Measurements from ENCODE around the gene GRID2. TPM values are rescaled to one million over a fixed set of nuclear protein-coding genes. Genes with fewer than 3 reads are reported as not detected.

Gene GRID2
- total RNA-seq, 1 experiment from 2014 or later = not detected

GRCh38 chr4:92307866-92308265 lies 4.1 kb downstream of the GRID2 start:
- Mint-ChIP-seq H3K27ac (ENCODE audit: unreplicated experiment) (no peak overlapping the region), H3K27me3 (ENCODE audit: insufficient read depth, unreplicated experiment) (peaks cover 2% of the 10 kb centered on the region), H3K4me3 (ENCODE audit: unreplicated experiment) (no peak overlapping the region), H3K9me3 (ENCODE audit: unreplicated experiment) (no peaks in the 10 kb centered on the region), H3K36me3 (ENCODE audit: insufficient read depth, unreplicated experiment) (no peaks in the 10 kb centered on the region), H3K4me1 (ENCODE audit: low read depth, unreplicated experiment) (no peaks in the 10 kb centered on the region)
- Histone ChIP-seq H3K27me3 (replicated peaks; ENCODE audit: control insufficient read depth, insufficient read depth, low read length) (no peaks in the 10 kb centered on the region), H3K9me3 (no peaks in the 10 kb centered on the region), H3K4me1 (no peaks in the 10 kb centered on the region), H3K4me3 (ENCODE audit: low read depth, low read length) (no peak overlapping the region), H3K36me3 (ENCODE audit: control insufficient read depth, insufficient read depth, low read length) (no peaks in the 10 kb centered on the region)
- ChIA-PET CTCF (no interaction called here), POLR2A (no interaction called here)
- no peak for DNase-seq
- no peak for TF ChIP-seq CTCF (IDR thresholded peaks at IDR 0.05; ENCODE audit: insufficient read depth in 1 of 2, low read depth in 1 of 2, low read length in 1 of 2, severe bottlenecking in 1 of 2, unreplicated experiment in 1 of 2)
- BruUV-seq (replicated peaks) = no TSS peak
- intact Hi-C loops (cut with micrococcal nuclease; ENCODE audit: unreplicated experiment) = no loop called here

GRCh38 chr4:92317047-92317446 lies 13.3 kb downstream of the GRID2 start:
- DNase-seq = no peak
- H3K27me3 Mint-ChIP-seq (ENCODE audit: insufficient read depth, unreplicated experiment) = no peaks in the 10 kb centered on the region
- Histone ChIP-seq H3K9me3 (no peaks in the 10 kb centered on the region), H3K27me3 (replicated peaks; ENCODE audit: control insufficient read depth, insufficient read depth, low read length) (no peaks in the 10 kb centered on the region), H3K36me3 (ENCODE audit: control insufficient read depth, insufficient read depth, low read length) (no peaks in the 10 kb centered on the region), H3K4me3 (ENCODE audit: low read depth, low read length) (no peak overlapping the region), H3K4me1 (no peaks in the 10 kb centered on the region)
- CTCF ChIA-PET = no interaction called here
- no peaks in the 10 kb centered on the region for H3K9me3 Mint-ChIP-seq (ENCODE audit: unreplicated experiment)
- intact Hi-C loops (cut with micrococcal nuclease; ENCODE audit: unreplicated experiment) = no loop called here
- no peak for TF ChIP-seq CTCF (IDR thresholded peaks at IDR 0.05; ENCODE audit: insufficient read depth in 1 of 2, low read depth in 1 of 2, low read length in 1 of 2, severe bottlenecking in 1 of 2, unreplicated experiment in 1 of 2)
- H3K4me1 Mint-ChIP-seq (ENCODE audit: low read depth, unreplicated experiment) = no peaks in the 10 kb centered on the region
- no TSS peak for BruUV-seq (replicated peaks)
- H3K27ac Mint-ChIP-seq (ENCODE audit: unreplicated experiment) = no peak overlapping the region
- H3K4me3 Mint-ChIP-seq (ENCODE audit: unreplicated experiment) = no peak overlapping the region
- H3K36me3 Mint-ChIP-seq (ENCODE audit: insufficient read depth, unreplicated experiment) = no peaks in the 10 kb centered on the region
- POLR2A ChIA-PET = no interaction called here

DNA sequence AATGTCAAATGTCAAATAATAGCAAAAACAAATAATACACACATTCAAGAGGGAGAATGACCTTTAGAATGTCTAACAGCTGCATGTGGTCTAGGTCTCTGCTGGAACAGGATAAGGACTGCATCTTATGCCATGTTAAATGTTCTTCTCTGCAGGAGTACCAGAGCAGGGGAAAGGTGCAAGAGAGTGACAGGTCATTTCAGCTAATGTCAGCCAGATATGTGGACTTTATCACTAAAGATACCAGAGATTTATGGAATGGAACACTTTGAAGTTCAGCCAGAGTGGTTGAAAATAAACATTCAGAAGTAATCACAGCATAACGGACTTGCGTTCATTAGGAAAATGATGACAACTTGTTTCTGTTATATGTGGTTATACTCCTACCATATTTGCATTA lies 24.3 kb downstream of the GRID2 start:
- intact Hi-C loops (cut with micrococcal nuclease; ENCODE audit: unreplicated experiment) = no loop called here
- H3K27me3 ChIP-seq (replicated peaks; ENCODE audit: control insufficient read depth, insufficient read depth, low read length) = no peaks in the 10 kb centered on the region
- H3K4me1 ChIP-seq = no peaks in the 10 kb centered on the region
- BruUV-seq (replicated peaks) = no TSS peak
- H3K4me3 Mint-ChIP-seq (ENCODE audit: unreplicated experiment) = no peak overlapping the region
- no peak overlapping the region for H3K4me3 ChIP-seq (ENCODE audit: low read depth, low read length)
- H3K36me3 ChIP-seq (ENCODE audit: control insufficient read depth, insufficient read depth, low read length) = no peaks in the 10 kb centered on the region
- H3K36me3 Mint-ChIP-seq (ENCODE audit: insufficient read depth, unreplicated experiment) = no peaks in the 10 kb centered on the region
- H3K4me1 Mint-ChIP-seq (ENCODE audit: low read depth, unreplicated experiment) = no peaks in the 10 kb centered on the region
- ChIA-PET POLR2A (no interaction called here), CTCF (no interaction called here)
- DNase-seq = no peak
- TF ChIP-seq CTCF (IDR thresholded peaks at IDR 0.05; ENCODE audit: insufficient read depth in 1 of 2, low read depth in 1 of 2, low read length in 1 of 2, severe bottlenecking in 1 of 2, unreplicated experiment in 1 of 2) = no peak
- H3K27ac Mint-ChIP-seq (ENCODE audit: unreplicated experiment) = no peak overlapping the region
- H3K27me3 Mint-ChIP-seq (ENCODE audit: insufficient read depth, unreplicated experiment) = no peaks in the 10 kb centered on the region
- H3K9me3 ChIP-seq = no peaks in the 10 kb centered on the region
- H3K9me3 Mint-ChIP-seq (ENCODE audit: unreplicated experiment) = no peaks in the 10 kb centered on the region
